ENCODE results near the gene GPR152.
"Not testable (repeated sequence)": the region's sequence is repeated elsewhere in the genome, so short reads cannot be mapped to it uniquely, and the experiment has no call there.

GPR152 gene

GRCh38 chr11:67486481-67487195, 34.1 kb upstream of the GPR152 start:
- no peak for DNase-seq

DNA sequence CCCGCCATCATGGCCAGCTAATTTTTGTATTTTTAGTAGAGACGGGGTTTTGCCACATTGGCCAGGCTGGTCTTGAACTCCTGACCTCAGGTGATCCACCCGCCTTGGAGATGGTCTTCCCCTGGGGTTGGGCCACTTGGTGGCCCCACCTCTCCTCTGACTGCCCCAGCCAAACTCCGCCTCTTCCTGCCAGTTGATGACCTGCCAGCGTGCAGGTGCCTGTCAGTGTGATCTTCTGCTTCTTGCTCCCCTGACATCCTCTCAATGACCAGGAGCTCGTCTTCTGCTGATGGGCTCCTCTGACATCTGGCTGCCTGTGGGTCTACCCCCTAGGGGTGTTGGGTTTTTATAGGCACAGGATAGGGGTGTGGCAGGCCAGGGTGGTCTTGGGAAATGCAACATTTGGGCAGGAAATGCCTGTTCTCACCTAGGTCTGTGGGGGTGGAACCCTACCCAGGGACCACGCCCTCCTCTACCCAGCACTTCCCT, 33.4 kb upstream of the GPR152 start:
- not testable (repeated sequence) for DNase-seq

DNA sequence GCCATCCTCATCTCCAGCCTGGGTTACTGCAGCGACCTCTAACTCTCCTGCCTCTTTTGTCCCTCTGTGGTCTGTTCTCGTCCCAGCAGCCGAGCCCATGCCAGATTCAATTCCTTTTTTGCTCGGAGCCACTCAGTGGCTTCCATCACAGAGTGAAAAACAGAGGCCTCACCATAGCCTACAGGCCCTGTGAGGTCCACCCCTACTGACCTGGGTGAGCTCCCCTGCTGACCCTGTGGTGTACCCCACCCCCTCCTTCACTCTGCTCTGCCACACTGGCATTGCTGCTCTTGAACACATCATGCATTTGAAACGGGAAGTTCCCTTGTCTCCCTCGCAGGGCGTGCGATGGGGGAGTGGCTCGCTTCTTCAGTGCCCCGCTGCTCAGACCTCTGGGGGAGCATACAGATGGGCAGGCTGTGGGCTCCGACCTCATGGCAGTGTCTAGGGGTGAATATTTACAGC, 32.4 kb upstream of the GPR152 start:
- no peak for DNase-seq

- no peak for DNase-seq
These were observed 31.5 kb upstream of the GPR152 start for GRCh38 chr11:67483831-67484665.

GRCh38 chr11:67482827-67483798, 30.6 kb upstream of the GPR152 start, which contains the start of gene AIP:
Gene AIP, plus strand, starts transcription at chr11:67483026. Its CDS starts 133 bp downstream, at chr11:67483159.
- DNase-seq = peak; percentile 97

GRCh38 chr11:67482275-67482826, 29.8 kb upstream of the GPR152 start:
- no peak for DNase-seq

DNA sequence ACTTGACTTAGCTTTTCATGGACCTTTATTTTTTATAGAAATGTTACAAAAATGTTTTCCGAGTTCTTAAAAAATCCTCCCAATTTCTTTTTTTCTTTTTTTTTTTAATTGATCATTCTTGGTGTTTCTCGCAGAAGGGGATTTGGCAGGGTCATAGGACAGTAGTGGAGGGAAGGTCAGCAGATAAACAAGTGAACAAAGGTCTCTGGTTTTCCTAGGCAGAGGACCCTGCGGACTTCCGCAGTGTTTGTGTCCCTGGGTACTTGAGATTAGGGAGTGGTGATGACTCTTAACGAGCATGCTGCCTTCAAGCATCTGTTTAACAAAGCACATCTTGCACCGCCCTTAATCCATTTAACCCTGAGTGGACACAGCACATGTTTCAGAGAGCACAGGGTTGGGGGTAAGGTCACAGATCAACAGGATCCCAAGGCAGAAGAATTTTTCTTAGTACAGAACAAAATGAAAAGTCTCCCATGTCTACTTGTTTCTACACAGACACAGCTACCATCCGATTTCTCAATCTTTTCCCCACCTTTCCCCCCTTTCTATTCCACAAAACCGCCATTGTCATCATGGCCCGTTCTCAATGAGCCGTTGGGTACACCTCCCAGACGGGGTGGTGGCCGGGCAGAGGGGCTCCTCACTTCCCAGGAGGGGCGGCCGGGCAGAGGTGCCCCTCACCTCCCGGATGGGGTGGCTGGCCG, 25.0 kb upstream of the GPR152 start:
- DNase-seq = not testable (repeated sequence)

- DNase-seq = not testable (repeated sequence)
These were observed 24.2 kb upstream of the GPR152 start for GRCh38 chr11:67476692-67477091.

GRCh38 chr11:67472882-67473281, 20.4 kb upstream of the GPR152 start:
- DNase-seq = no peak

- DNase-seq = no peak
These were observed 17.9 kb upstream of the GPR152 start for GRCh38 chr11:67470337-67471002.

GRCh38 chr11:67469508-67469811, 16.9 kb upstream of the GPR152 start:
- no peak for DNase-seq

- DNase-seq = peak; percentile 83
These were observed 16.4 kb upstream of the GPR152 start, which contains the start of gene TMEM134 for GRCh38 chr11:67468759-67469507. Gene TMEM134, minus strand, starts transcription at chr11:67469251. Its CDS starts 59 bp downstream, at chr11:67469192.

GRCh38 chr11:67468456-67468758, 15.9 kb upstream of the GPR152 start:
- DNase-seq = no peak

GRCh38 chr11:67468056-67468455, 15.5 kb upstream of the GPR152 start:
- DNase-seq = no peak

DNA sequence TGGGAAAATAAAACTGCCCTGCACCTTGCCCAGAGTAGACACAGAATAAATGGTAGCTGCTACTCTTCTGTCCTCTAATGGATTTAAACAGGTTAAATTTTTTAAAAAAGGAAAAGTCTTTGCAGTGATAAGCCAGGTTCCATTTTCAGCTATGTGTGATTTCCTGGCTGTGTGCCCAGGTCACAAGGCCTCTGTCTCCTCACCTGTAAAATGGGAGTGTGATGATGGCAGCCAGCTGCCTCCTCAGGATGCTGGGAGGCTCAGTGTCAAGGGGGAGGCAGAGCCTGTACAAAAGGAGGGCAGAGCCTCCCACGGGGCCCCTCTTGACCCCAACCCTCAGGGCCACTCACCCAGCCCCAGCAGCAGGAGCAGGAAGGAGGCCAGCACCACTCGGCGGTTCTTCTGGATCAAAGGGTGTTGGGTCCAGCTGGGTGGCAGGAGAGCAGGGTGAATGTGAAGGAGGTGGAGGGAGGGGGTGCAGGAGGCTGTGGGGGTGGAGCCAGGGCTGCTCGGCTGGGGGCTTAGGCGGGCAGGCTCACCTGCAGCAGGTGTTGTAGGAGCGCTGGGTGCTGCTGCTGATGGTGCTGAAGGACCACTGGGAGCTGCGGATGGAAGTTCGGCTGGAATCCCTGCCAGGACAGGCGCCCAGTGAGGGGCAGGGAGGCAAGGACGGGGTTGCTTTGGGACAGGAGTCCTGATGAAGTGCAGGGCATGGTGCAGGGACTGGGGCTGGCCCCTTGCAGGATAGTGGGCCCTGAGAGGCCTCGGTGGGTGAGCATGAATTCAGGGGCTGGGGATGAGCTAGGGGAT, 14.6 kb upstream of the GPR152 start:
- DNase-seq = no peak

DNA sequence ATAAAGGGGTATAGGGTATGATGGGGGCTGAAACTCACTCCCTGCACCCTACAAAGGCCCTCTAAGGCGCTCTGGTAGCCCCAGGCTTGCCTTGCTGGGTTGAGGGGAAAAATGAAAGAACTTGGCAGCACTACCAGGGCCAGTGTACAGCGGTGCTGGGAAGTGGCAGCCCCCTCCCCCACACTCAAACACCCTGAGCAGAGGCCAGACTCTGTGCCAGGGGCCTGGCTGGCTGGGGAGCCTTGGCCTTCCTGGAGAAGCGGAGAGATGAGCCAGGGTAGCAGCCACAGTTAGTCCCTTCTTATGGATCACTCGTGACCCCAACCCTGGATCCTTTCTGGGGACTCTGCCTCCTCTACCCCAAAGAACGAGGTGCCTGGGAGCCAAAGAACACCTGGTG, 13.8 kb upstream of the GPR152 start:
- DNase-seq = no peak

GRCh38 chr11:67465530-67465929, 13.0 kb upstream of the GPR152 start:
- DNase-seq = not testable (repeated sequence)

DNA sequence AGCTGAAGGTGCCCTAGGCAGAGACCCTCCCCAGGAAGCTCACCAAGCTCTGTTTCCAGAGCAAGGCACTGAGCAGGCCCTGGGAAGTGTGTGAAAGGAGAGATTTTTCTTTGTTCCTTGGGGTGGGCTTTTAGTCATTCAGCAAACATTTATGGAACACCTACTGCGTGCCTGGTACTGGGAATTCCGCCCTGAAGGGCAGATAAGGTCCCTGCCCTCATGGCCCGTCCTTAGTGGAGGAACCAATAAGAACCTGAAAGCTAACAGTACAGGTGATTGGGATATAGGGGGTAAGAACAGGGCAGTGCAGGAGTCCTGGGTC, 12.6 kb upstream of the GPR152 start:
- DNase-seq = no peak

- peak; percentile 81 for DNase-seq
These were observed 12.1 kb upstream of the GPR152 start for GRCh38 chr11:67464411-67465188.

All from DMS153 (cell line).